Calu3 (cell line): Measurements from ENCODE around the gene SAMSN1. TPM values are rescaled to one million over a fixed set of nuclear protein-coding genes. Genes with fewer than 3 reads are reported as not detected.

Experiments
- BruUV-seq: library from RNA; stranded (reverse); fragments of 400-500 nt; replicated peaks from 2 replicates; lab custom pipeline; 2021; lab: Mats Ljungman, UMichigan
- CTCF ChIA-PET: fragments of 300-600 bp; sonication (Branson Sonifier 250); formaldehyde crosslinking; loops from one replicate; lab custom pipeline; 2022; ENCODE audit warnings: antibody characterized with exemption; lab: Charles Lee
- DNase-seq: peaks from one replicate; pipeline ENCODE4 v3.0.0; 2022
- H3K27ac Mint-ChIP-seq: one replicate; pipeline ENCODE4 v1.8.0; 2022; ENCODE audit warnings: mixed read lengths; ENCODE audit not compliant: unreplicated experiment
- H3K27me3 Mint-ChIP-seq: one replicate; pipeline ENCODE4 v1.8.0; 2022; ENCODE audit warnings: mixed read lengths; ENCODE audit not compliant: unreplicated experiment
- H3K36me3 Mint-ChIP-seq: one replicate; pipeline ENCODE4 v1.8.0; 2022; ENCODE audit warnings: mild to moderate bottlenecking, moderate library complexity, mixed read lengths; ENCODE audit not compliant: insufficient read depth, unreplicated experiment
- H3K4me1 Mint-ChIP-seq: one replicate; pipeline ENCODE4 v1.8.0; 2022; ENCODE audit warnings: mild to moderate bottlenecking, low read depth, mixed read lengths; ENCODE audit not compliant: unreplicated experiment
- H3K4me3 Mint-ChIP-seq: one replicate; pipeline ENCODE4 v1.8.0; 2022; ENCODE audit warnings: mild to moderate bottlenecking, low read depth, moderate library complexity, mixed read lengths; ENCODE audit not compliant: unreplicated experiment
- H3K9me3 Mint-ChIP-seq: one replicate; pipeline ENCODE4 v1.8.0; 2022; ENCODE audit warnings: low read depth, mixed read lengths; ENCODE audit not compliant: unreplicated experiment
- intact Hi-C: fragments of 100-400 bp; cut with micrococcal nuclease; formaldehyde crosslinking; loops from one replicate; pipeline ENCODE4 v1.10.0; 2022; ENCODE audit not compliant: unreplicated experiment
- total RNA-seq: library from RNA; stranded (reverse); gene quantifications from 2 replicates; pipeline ENCODE4 v1.2.3, GENCODE V29; 2022
- TF ChIP-seq, protein P1 (sequence below): fragments of 200-600 bp; IDR thresholded peaks from one replicate; pipeline ENCODE4 v1.8.0; 2022; ENCODE audit warnings: antibody characterized with exemption; ENCODE audit not compliant: unreplicated experiment

Gene SAMSN1
- total RNA-seq, 1 experiment from 2014 or later, result 1.5 TPM

DNA sequence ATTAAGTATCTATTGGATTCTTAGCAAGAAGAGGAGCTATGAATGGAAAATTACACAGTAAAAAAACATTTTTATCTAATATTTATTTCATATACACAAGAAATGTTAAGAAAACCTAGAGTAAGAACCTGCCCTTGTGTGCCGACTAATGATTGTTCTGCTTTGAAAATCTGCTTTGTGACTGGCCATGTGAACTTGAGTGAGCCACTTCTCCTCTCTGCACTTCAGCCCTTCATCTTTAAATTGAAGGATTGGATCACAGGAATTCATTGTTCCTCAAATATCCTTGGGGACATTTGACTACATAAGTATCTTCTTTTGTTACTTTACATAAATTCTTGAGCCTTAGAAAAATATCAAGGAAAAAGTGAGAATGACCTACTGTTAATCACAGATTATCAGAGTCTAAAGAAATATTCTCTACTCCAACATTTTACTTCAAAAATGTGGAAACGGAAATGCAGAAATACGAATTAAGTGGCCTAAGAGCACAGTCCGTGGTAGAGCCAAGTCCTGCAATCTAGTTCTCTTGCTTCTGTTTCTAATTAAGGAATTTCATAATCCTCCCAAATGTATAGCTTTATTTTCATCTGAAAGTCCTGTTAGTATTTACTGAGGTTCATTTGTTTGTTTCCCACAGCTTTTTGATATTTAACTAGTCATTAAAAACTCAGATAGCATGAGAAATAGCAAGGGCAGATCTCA is 46.3 kb upstream of the SAMSN1 start:
- no TSS peak for BruUV-seq
- TF ChIP-seq, protein P1, sequence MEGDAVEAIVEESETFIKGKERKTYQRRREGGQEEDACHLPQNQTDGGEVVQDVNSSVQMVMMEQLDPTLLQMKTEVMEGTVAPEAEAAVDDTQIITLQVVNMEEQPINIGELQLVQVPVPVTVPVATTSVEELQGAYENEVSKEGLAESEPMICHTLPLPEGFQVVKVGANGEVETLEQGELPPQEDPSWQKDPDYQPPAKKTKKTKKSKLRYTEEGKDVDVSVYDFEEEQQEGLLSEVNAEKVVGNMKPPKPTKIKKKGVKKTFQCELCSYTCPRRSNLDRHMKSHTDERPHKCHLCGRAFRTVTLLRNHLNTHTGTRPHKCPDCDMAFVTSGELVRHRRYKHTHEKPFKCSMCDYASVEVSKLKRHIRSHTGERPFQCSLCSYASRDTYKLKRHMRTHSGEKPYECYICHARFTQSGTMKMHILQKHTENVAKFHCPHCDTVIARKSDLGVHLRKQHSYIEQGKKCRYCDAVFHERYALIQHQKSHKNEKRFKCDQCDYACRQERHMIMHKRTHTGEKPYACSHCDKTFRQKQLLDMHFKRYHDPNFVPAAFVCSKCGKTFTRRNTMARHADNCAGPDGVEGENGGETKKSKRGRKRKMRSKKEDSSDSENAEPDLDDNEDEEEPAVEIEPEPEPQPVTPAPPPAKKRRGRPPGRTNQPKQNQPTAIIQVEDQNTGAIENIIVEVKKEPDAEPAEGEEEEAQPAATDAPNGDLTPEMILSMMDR, result no peak
- CTCF ChIA-PET, result no interaction called here
- H3K27ac Mint-ChIP-seq, result no peak overlapping the region
- no peak for DNase-seq
- H3K4me3 Mint-ChIP-seq, result no peak overlapping the region
- H3K4me1 Mint-ChIP-seq, result peaks cover 9% of the 10 kb centered on the region
- H3K27me3 Mint-ChIP-seq, result no peaks in the 10 kb centered on the region
- intact Hi-C loops, result no loop called here
- peaks cover 2% of the 10 kb centered on the region for H3K9me3 Mint-ChIP-seq
- no peaks in the 10 kb centered on the region for H3K36me3 Mint-ChIP-seq

DNA sequence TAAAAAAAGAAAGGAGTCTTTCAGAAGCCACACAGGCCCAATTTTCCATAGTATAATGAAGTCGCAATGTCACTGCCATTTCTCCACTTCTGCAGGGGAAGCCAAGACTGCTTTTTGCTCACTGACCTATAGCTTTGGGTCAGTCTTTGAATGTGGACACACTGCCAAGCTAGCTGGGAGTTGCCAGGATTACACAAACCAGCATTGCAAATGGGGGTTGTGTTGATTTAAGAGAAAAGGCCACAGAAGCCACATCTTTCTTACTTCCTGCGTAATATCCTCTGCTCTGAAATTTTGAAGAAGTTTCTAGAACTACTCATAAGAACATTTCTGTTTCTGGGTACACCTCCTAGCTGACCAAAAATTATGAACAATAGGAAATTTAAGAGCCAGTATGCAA is 45.8 kb upstream of the SAMSN1 start:
- H3K4me3 Mint-ChIP-seq, result no peak overlapping the region
- intact Hi-C loops, result no loop called here
- TF ChIP-seq, protein P1, result no peak
- H3K9me3 Mint-ChIP-seq, result peaks cover 2% of the 10 kb centered on the region
- peaks cover 9% of the 10 kb centered on the region for H3K4me1 Mint-ChIP-seq
- no TSS peak for BruUV-seq
- H3K27me3 Mint-ChIP-seq, result no peaks in the 10 kb centered on the region
- no peaks in the 10 kb centered on the region for H3K36me3 Mint-ChIP-seq
- DNase-seq, result no peak
- no peak overlapping the region for H3K27ac Mint-ChIP-seq
- CTCF ChIA-PET, result no interaction called here

DNA sequence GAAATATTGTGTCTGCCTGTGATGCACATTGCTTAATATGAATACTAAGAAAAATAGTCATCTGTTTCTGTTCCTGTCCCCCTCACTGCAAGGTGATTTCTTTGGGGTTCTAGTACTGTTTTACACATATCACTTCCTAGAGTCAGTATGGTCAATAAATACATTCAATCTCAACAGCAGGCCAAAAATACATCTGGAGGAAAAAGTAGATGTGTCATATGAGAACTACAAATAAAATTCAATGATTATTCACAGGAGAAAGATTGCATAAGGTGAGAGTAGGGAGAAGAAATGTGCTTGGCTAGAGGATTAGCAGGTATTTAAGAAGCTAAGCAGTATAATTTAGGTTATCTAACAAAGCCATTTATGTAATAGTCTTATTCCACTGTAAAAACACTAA is 45.3 kb upstream of the SAMSN1 start:
- H3K27me3 Mint-ChIP-seq, result no peaks in the 10 kb centered on the region
- H3K9me3 Mint-ChIP-seq, result peaks cover 2% of the 10 kb centered on the region
- no peak overlapping the region for H3K4me3 Mint-ChIP-seq
- intact Hi-C loops, result no loop called here
- CTCF ChIA-PET, result no interaction called here
- H3K27ac Mint-ChIP-seq, result no peak overlapping the region
- BruUV-seq, result no TSS peak
- no peaks in the 10 kb centered on the region for H3K36me3 Mint-ChIP-seq
- no peak for DNase-seq
- TF ChIP-seq, protein P1, result no peak
- H3K4me1 Mint-ChIP-seq, result peaks cover 9% of the 10 kb centered on the region

DNA sequence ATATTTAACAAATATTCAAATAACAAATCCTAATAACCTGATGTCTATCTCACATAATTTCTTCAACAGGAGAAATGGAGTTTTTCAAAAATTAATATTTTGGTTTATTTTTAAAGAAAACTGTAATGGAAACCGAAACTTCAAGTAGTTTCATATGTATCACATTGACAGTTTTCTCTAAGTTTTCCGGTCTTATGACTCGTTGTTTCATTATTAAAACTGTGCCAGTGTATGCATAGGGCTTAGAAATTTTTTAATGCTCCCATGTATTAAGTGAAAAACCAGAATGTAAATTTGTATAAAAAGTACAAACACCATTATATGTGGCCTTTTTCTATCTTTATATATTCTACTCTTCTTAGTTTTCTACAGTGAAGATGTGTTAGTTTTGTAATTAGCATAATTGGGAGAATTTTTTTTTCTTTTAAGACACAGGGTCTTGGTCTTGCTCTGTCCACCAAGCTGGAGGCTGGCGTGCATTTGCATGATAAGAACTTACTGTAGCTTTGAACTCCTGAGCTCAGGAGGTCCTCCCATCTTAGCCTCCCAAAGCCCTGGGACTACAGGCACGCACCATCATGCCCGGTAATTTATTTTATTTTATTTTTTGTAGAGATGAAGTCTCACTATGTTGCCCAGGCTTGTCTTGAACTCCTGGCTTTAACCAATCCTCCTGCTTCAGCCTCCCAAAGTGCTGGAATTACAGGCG is 43.9 kb upstream of the SAMSN1 start:
- no TSS peak for BruUV-seq
- intact Hi-C loops, result no loop called here
- no peaks in the 10 kb centered on the region for H3K36me3 Mint-ChIP-seq
- H3K9me3 Mint-ChIP-seq, result peaks cover 2% of the 10 kb centered on the region
- H3K27me3 Mint-ChIP-seq, result no peaks in the 10 kb centered on the region
- TF ChIP-seq, protein P1, result no peak
- H3K4me1 Mint-ChIP-seq, result peaks cover 7% of the 10 kb centered on the region
- no peak overlapping the region for H3K27ac Mint-ChIP-seq
- DNase-seq, result no peak
- no peak overlapping the region for H3K4me3 Mint-ChIP-seq
- CTCF ChIA-PET, result no interaction called here
